H9 (cell line): ENCODE data around the gene TMEM100. TPM values are rescaled to one million over a fixed set of nuclear protein-coding genes. Genes with fewer than 3 reads are reported as not detected.

Source experiments
- DNase-seq: peaks from one replicate; pipeline ENCODE4 v3.0.0-alpha.2; 2017
- H2AFZ ChIP-seq: one replicate; pipeline ENCODE4 v1.6.1; 2013; ENCODE audit warnings: mild to moderate bottlenecking, low read length, control low read depth, moderate library complexity
- H2AK5ac ChIP-seq: 2 replicates; pipeline ENCODE4 v1.6.1; 2013; ENCODE audit warnings: low read length, control low read depth, mixed read lengths; ENCODE audit not compliant: insufficient read length
- H2BK120ac ChIP-seq: one replicate; pipeline ENCODE4 v1.6.1; 2013; ENCODE audit warnings: low read depth, mild to moderate bottlenecking, low read length, control low read depth, inconsistent platforms; ENCODE audit not compliant: poor library complexity, severe bottlenecking
- H2BK12ac ChIP-seq: 2 replicates; pipeline ENCODE4 v1.6.1; 2013; ENCODE audit warnings: low read length, control low read depth, mixed read lengths, low read depth; ENCODE audit not compliant: insufficient read length
- H2BK15ac ChIP-seq: 2 replicates; pipeline ENCODE4 v1.6.1; 2013; ENCODE audit warnings: low read depth, low read length, control low read depth
- H2BK20ac ChIP-seq: one replicate; pipeline ENCODE4 v1.6.1; 2013; ENCODE audit warnings: low read depth, mild to moderate bottlenecking, low read length, control low read depth, inconsistent platforms; ENCODE audit not compliant: poor library complexity, severe bottlenecking
- H2BK5ac ChIP-seq: 2 replicates; pipeline ENCODE4 v1.6.1; 2013; ENCODE audit warnings: low read length, control low read depth, mixed read lengths; ENCODE audit not compliant: insufficient read length
- H3K14ac ChIP-seq: 2 replicates; pipeline ENCODE4 v1.6.1; 2013; ENCODE audit warnings: low read length, control low read depth; ENCODE audit not compliant: insufficient read depth
- H3K18ac ChIP-seq: 2 replicates; pipeline ENCODE4 v1.6.1; 2013; ENCODE audit warnings: low read depth, mild to moderate bottlenecking, mixed read lengths, low read length, control low read depth; ENCODE audit not compliant: insufficient read length
- H3K23ac ChIP-seq: 2 replicates; pipeline ENCODE4 v1.6.1; 2013; ENCODE audit warnings: low read length, control low read depth, mixed read lengths, low read depth; ENCODE audit not compliant: insufficient read length
- H3K23me2 ChIP-seq: 2 replicates; pipeline ENCODE4 v1.6.1; 2013; ENCODE audit warnings: low read depth, mild to moderate bottlenecking, mixed read lengths, low read length, control low read depth; ENCODE audit not compliant: insufficient read length, poor library complexity, severe bottlenecking
- H3K27ac ChIP-seq: 2 replicates; pipeline ENCODE4 v1.5.1; 2013; ENCODE audit warnings: low read length, control low read depth, mixed read lengths, low read depth; ENCODE audit not compliant: insufficient read length
- H3K27me3 ChIP-seq: 2 replicates; pipeline ENCODE4 v1.6.1; 2013; ENCODE audit warnings: low read length, control low read depth, inconsistent platforms; ENCODE audit not compliant: insufficient read depth
- H3K4ac ChIP-seq: 2 replicates; pipeline ENCODE4 v1.6.1; 2013; ENCODE audit warnings: low read depth, mild to moderate bottlenecking, control low read depth, inconsistent platforms, low read length, moderate library complexity
- H3K4me1 ChIP-seq: 2 replicates; pipeline ENCODE4 v1.6.1; 2013; ENCODE audit warnings: low read length, control low read depth, inconsistent platforms; ENCODE audit not compliant: insufficient read depth
- H3K4me2 ChIP-seq: 2 replicates; pipeline ENCODE4 v1.6.1; 2013; ENCODE audit warnings: low read length, control low read depth, mixed read lengths; ENCODE audit not compliant: insufficient read length, insufficient read depth
- H3K56ac ChIP-seq: 2 replicates; pipeline ENCODE4 v1.6.1; 2013; ENCODE audit warnings: low read depth, mild to moderate bottlenecking, mixed read lengths, low read length, control low read depth; ENCODE audit not compliant: insufficient read length
- H3K79me1 ChIP-seq: 2 replicates; pipeline ENCODE4 v1.6.1; 2013; ENCODE audit warnings: low read depth, mild to moderate bottlenecking, moderate library complexity, low read length, control low read depth, inconsistent platforms; ENCODE audit not compliant: insufficient read depth, poor library complexity, severe bottlenecking
- H3K79me2 ChIP-seq: 2 replicates; pipeline ENCODE4 v1.6.1; 2013; ENCODE audit warnings: low read length, control low read depth, inconsistent platforms; ENCODE audit not compliant: insufficient read depth
- H3K9ac ChIP-seq: 2 replicates; pipeline ENCODE4 v1.6.1; 2013; ENCODE audit warnings: low read length, control low read depth, mixed read lengths; ENCODE audit not compliant: insufficient read length; ENCODE audit errors: extremely low read depth
- H3K9me3 ChIP-seq: one replicate; pipeline ENCODE4 v1.6.1; 2013; ENCODE audit warnings: low read depth, low read length, inconsistent platforms; ENCODE audit not compliant: control insufficient read depth
- H3T11ph ChIP-seq: one replicate; pipeline ENCODE4 v1.6.1; 2013; ENCODE audit warnings: mild to moderate bottlenecking, low read length, control low read depth, inconsistent platforms
- H4K20me1 ChIP-seq: one replicate; pipeline ENCODE4 v1.6.1; 2013; ENCODE audit not compliant: control insufficient read depth, insufficient read length, insufficient read depth
- H4K5ac ChIP-seq: 2 replicates; pipeline ENCODE4 v1.6.1; 2013; ENCODE audit warnings: low read depth, mild to moderate bottlenecking, mixed read lengths, low read length, control low read depth; ENCODE audit not compliant: insufficient read length
- H4K8ac ChIP-seq: replicated peaks from 2 replicates; pipeline ENCODE4 v1.6.1; 2013; ENCODE audit warnings: low read length, control low read depth, mixed read lengths, low read depth; ENCODE audit not compliant: insufficient read length
- H4K91ac ChIP-seq: 2 replicates; pipeline ENCODE4 v1.6.1; 2013; ENCODE audit warnings: low read depth, mild to moderate bottlenecking, moderate library complexity, mixed read lengths, low read length, control low read depth; ENCODE audit not compliant: insufficient read length
- H3K27ac Mint-ChIP-seq, 3 experiments: 2 replicates in 2 of 3; 3 replicates in 1 of 3; pipeline ENCODE4 v1.8.0; 2020 to 2021; ENCODE audit warnings: mixed read lengths in 3 of 3, mild to moderate bottlenecking in 1 of 3, moderate library complexity in 1 of 3
- H3K27me3 Mint-ChIP-seq: 2 replicates; pipeline ENCODE4 v1.8.0; 2021; ENCODE audit warnings: low read depth, mild to moderate bottlenecking, moderate library complexity, mixed read lengths
- H3K36me3 Mint-ChIP-seq, 3 experiments: 2 replicates in 2 of 3; 3 replicates in 1 of 3; pipeline ENCODE4 v1.8.0; 2020 to 2021; ENCODE audit warnings: low read depth in 3 of 3, mixed read lengths in 3 of 3; ENCODE audit not compliant: insufficient read depth in 1 of 3
- H3K4me1 Mint-ChIP-seq, 2 experiments: 2 replicates each; pipeline ENCODE4 v1.8.0; 2020; ENCODE audit warnings: mixed read lengths in 2 of 2
- H3K4me3 Mint-ChIP-seq, 2 experiments: 2 replicates in 1 of 2; 3 replicates in 1 of 2; pipeline ENCODE4 v1.8.0; 2020 to 2021; ENCODE audit warnings: mild to moderate bottlenecking in 2 of 2, mixed read lengths in 2 of 2, moderate library complexity in 1 of 2
- H3K9me3 Mint-ChIP-seq, 2 experiments: 2 replicates in 1 of 2; 3 replicates in 1 of 2; pipeline ENCODE4 v1.8.0; 2020; ENCODE audit warnings: mild to moderate bottlenecking in 2 of 2, mixed read lengths in 2 of 2, moderate library complexity in 1 of 2
- WGBS: extraction: QIAGEN DNeasy Blood & Tissue Kit; methylation state at CpG from one replicate; pipeline ENCODE4 v1.1.7; 2013; ENCODE audit warnings: missing lambda C conversion rate, low lambda C conversion rate, mixed read lengths; ENCODE audit not compliant: insufficient read length; ENCODE audit errors: extremely low coverage; 5-methylcytosine and 5-hydroxymethylcytosine counted together
- total RNA-seq: library from RNA; stranded (reverse); gene quantifications from 2 replicates; pipeline ENCODE4 v1.2.1, GENCODE V29; 2021
- TF ChIP-seq, protein P1 (sequence below): fragments of 200-600 bp; sonication (generic); conservative IDR thresholded peaks from 3 replicates; pipeline ENCODE4 v1.8.0; 2021; ENCODE audit warnings: antibody characterized with exemption, mild to moderate bottlenecking

Gene TMEM100
- total RNA-seq, 1 experiment from 2014 or later: 0.17 TPM

DNA sequence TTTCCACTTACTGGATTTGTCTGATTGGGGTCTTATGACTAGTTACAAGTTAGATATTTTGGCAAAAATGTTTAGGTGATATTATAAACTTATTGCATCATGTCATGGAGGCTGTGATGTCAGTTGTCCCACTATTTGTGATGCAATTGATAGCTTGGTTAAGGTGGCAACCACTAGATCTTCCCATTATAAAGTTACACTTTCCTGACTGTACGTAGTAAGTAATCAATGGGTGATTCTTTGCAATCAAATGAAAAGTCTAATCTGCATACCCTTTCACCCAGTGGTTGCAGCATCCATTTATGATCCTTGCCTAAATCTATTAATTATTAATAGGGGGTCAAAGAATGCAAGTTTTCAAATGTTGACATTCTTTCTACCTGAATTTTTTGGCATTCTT lies 23.8 kb upstream of the TMEM100 start:
- Histone ChIP-seq H3K79me1 (no peaks in the 10 kb centered on the region), H3K23me2 (peaks cover 3% of the 10 kb centered on the region), H3K9ac (no peak overlapping the region), H3T11ph (no peak overlapping the region), H2AK5ac (no peak overlapping the region), H3K79me2 (no peaks in the 10 kb centered on the region), H3K4me1 (no peaks in the 10 kb centered on the region), H3K23ac (no peak overlapping the region), H4K8ac (no peak overlapping the region), H2BK5ac (no peak overlapping the region), H3K27me3 (no peaks in the 10 kb centered on the region), H2BK20ac (no peak overlapping the region), H4K5ac (no peak overlapping the region), H2AFZ (no peak overlapping the region), H2BK12ac (no peak overlapping the region), H4K20me1 (no peaks in the 10 kb centered on the region), H4K91ac (no peak overlapping the region), H3K56ac (no peak overlapping the region), H3K18ac (no peak overlapping the region), H3K14ac (no peak overlapping the region), H2BK15ac (no peak overlapping the region), H3K4ac (no peak overlapping the region), H3K27ac (no peak overlapping the region), H3K4me2 (no peak overlapping the region), H2BK120ac (no peak overlapping the region), H3K9me3 (no peaks in the 10 kb centered on the region)
- Mint-ChIP-seq H3K27ac (no peak overlapping the region), H3K4me1 (peaks cover 8% of the 10 kb centered on the region in 2 experiments), H3K27me3 (no peaks in the 10 kb centered on the region), H3K9me3 (no peaks in the 10 kb centered on the region), H3K4me3 (no peak overlapping the region), H3K36me3 (no peaks in the 10 kb centered on the region)
- TF ChIP-seq, protein P1, sequence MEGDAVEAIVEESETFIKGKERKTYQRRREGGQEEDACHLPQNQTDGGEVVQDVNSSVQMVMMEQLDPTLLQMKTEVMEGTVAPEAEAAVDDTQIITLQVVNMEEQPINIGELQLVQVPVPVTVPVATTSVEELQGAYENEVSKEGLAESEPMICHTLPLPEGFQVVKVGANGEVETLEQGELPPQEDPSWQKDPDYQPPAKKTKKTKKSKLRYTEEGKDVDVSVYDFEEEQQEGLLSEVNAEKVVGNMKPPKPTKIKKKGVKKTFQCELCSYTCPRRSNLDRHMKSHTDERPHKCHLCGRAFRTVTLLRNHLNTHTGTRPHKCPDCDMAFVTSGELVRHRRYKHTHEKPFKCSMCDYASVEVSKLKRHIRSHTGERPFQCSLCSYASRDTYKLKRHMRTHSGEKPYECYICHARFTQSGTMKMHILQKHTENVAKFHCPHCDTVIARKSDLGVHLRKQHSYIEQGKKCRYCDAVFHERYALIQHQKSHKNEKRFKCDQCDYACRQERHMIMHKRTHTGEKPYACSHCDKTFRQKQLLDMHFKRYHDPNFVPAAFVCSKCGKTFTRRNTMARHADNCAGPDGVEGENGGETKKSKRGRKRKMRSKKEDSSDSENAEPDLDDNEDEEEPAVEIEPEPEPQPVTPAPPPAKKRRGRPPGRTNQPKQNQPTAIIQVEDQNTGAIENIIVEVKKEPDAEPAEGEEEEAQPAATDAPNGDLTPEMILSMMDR: no peak
- no CpG with 5 or more reads among the region's 1 CpG for WGBS
- no peak for DNase-seq
